Activated naive CD4-positive, alpha-beta T cell treated with anti-CD3 and anti-CD28 coated beads, Interleukin-2, amount 50 U/mL, for 72 hours (primary cell): ENCODE results near the gene TMEM132C. TPM values are rescaled to one million over a fixed set of nuclear protein-coding genes. Genes with fewer than 3 reads are reported as not detected.

Source experiments
- ATAC-seq, 2 donors: fragments of 150-1000 bp; cut with Tn5 transposase; 2 replicates each; pipeline ENCODE4 v1.10.0; 2021; ENCODE audit warnings: mild to moderate bottlenecking in 2 of 2, moderate library complexity in 2 of 2
- DNase-seq, 2 donors: peaks; one replicate each; pipeline ENCODE4 v3.0.0; 2021 to 2022; ENCODE audit warnings: low spot score in 2 of 2
- H3K27ac Mint-ChIP-seq, 2 donors: one replicate each; pipeline ENCODE4 v1.8.0; 2022; ENCODE audit warnings: mild to moderate bottlenecking in 2 of 2, mixed read lengths in 2 of 2
- H3K36me3 Mint-ChIP-seq, 2 donors: one replicate each; pipeline ENCODE4 v1.8.0; 2022; ENCODE audit warnings: mixed read lengths in 2 of 2
- H3K9me3 Mint-ChIP-seq, 2 donors: one replicate each; pipeline ENCODE4 v1.8.0; 2022; ENCODE audit warnings: mixed read lengths in 2 of 2
- total RNA-seq, 2 donors: library from RNA; stranded (reverse); gene quantifications; one replicate each; pipeline ENCODE4 v1.2.3, GENCODE V29; 2022

The TMEM132C gene
- total RNA-seq, 2 donors from 2014 or later = not detected

DNA sequence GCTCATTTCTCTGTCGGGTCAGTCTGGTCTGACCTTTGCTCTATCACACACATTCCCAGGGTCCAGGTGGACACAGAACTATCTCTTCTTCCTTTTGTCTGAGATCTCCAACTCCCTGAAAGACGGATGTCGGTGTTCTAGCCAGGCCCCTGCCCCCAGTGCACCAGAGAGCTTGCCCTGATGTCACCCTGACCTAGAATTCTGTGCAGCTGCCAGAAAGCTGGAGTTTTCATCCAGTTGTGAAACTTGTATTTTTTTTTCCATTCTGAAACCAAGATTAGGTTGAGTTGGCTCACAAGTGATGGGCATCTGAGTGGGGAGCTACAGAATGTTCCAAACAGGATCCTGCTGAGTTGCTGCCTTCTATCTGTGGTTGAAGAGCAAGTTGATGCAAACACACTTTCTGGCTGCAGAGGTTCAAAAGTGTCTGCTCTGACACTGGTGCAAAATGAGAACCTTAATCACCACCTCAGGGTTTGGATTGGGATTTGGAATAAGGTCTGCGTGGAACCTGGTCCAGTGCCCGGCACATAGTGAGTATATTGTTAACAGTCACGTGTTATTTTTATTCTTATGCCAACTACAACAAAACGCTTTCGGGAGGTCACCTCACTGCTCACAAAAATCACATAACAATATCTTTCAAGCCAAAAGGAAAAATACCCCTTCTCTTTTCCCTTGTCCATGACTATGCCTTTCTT is 345.3 kb downstream of the TMEM132C start:
- H3K36me3 Mint-ChIP-seq = no peaks in the 10 kb centered on the region
- no peak for ATAC-seq
- no peak overlapping the region for H3K27ac Mint-ChIP-seq
- DNase-seq = no peak
- H3K9me3 Mint-ChIP-seq = peaks cover 0 to 1% of the 10 kb centered on the region in 2 donors

DNA sequence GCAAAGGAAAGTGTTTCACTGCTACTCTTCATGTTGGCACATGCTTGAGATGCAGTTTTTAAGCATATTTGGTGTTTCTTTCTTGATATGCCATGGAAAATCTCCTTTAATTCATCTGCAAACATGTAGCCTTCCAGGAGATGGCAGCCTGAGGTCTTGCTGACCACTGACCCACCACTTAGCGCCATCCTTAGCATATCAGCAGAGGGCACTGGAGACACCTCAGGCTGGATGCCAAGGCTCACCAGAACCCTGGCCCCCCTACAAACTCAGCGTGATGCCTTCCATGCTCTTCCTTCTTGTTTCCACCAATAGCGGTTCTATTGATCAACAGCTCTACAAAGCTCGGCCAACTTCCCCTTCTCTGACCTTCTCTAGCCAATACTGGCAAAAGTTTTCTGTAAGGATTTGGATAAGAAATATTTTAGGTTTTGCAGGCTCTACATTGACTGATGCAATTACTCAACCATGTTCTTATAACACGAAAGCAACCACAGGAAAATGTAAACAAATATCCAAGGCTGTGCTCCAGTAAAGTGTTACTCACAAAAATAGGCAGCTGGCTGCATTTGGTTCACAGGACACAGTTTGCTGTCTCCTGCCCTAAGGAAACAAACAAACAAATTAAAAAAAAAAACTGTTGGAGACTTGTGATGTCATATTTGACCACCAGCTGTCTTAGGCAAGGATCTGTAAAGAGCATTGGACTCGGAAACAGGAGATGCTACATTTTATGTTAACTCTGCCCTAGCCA is 347.0 kb downstream of the TMEM132C start:
- peaks cover 0 to 4% of the 10 kb centered on the region in 2 donors for H3K9me3 Mint-ChIP-seq
- H3K27ac Mint-ChIP-seq = no peak overlapping the region
- ATAC-seq = no peak
- H3K36me3 Mint-ChIP-seq = no peaks in the 10 kb centered on the region
- no peak for DNase-seq

DNA sequence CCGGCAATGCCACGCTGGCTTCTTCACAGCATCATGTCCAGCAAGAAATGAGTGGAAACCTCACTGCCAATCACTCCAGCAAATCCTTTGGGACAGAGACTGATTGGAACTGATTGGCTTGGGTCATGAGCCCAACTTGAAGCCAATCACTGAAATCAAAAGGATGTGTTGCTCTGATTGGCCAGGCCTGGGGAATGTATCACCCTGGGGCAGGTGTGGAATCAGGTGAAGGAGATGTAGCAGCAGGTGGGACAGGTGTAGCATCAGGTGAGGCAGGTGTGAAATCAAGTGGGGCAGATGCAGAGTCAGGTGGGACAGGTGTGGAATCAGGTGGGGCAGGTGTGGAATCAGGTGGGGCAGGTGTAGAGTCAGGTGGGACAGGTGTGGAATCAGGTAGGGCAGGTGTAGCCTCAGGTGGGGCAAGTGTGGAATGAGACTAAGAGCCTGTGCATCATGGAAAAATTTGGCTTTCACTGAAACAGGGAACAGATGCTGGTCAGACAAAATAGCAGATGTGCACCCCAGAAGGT is 350.4 kb downstream of the TMEM132C start:
- DNase-seq (no peak), ATAC-seq (no peak)
- H3K27ac Mint-ChIP-seq = no peak overlapping the region
- no peaks in the 10 kb centered on the region for H3K36me3 Mint-ChIP-seq
- H3K9me3 Mint-ChIP-seq = peaks cover 0 to 4% of the 10 kb centered on the region in 2 donors

DNA sequence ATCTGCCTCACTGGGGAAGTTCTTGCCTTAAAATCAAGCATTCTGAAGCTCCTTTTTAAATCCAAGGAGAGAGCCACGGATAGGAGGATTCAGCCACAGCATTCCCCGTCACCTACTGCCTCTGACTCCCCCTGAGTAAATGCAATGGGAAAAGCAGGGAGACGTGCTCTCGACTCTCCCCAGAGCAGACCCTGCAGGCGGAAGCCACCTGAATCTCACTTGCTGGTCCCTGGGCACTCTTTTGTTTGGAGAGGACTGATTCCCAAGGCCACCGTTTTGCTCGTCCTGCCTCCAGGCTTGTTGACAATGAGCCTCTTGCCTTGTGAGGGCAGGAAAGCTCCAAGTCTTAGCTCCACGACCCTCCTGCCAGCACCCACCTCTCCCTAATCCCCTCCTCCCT is 352.3 kb downstream of the TMEM132C start:
- ATAC-seq = no peak

DNA sequence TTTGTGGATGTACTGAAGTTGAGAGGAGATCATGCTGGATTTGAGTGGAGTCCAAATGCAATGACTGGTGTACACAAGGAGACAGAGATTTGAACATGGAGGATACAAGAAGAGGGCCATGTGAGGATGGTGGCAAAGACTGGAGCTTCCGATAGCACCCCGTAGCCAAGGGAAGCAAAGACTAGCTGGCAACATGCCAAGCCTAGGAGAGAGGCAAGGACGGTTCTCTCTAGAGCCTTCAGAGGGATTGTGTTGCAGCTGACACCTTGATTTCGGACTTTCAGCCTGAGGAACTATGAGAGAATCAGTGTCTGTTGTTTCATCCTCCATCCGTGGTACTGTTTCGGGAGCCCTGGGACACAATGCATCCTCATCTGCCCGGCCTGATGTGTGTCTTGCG is 354.3 kb downstream of the TMEM132C start:
- Mint-ChIP-seq H3K9me3 (peaks cover 5 to 8% of the 10 kb centered on the region in 2 donors), H3K27ac (no peak overlapping the region), H3K36me3 (no peaks in the 10 kb centered on the region)
- DNase-seq = no peak
- ATAC-seq = no peak

More for the DNA sequence above, 352.3 kb downstream of the TMEM132C start:
- peaks cover 0 to 4% of the 10 kb centered on the region in 2 donors for H3K9me3 Mint-ChIP-seq
- DNase-seq = no peak
- H3K27ac Mint-ChIP-seq = no peak overlapping the region
- no peaks in the 10 kb centered on the region for H3K36me3 Mint-ChIP-seq

DNA sequence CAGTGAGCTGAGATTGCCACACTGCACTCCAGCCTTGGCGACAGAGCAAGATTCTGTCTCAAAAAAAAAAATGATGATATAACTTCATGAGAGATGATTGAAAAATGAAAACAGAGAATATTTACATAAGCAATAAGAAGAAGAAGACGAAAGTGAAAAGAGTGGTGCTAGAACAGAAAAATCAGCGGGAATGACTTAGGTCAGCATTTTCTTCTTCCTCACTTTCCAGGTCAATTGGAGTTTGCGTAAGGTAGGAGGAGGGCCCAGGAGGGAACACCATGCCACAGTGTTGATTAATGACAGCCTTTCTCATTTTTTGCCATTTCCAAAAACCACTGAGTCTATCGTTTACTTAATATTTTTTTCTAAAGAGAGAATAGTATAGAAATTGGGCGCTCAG is 356.8 kb downstream of the TMEM132C start:
- Mint-ChIP-seq H3K36me3 (peaks cover 0 to 6% of the 10 kb centered on the region in 2 donors), H3K27ac (no peak overlapping the region), H3K9me3 (peaks cover 10 to 13% of the 10 kb centered on the region in 2 donors)
- no peak for ATAC-seq
- DNase-seq = no peak

DNA sequence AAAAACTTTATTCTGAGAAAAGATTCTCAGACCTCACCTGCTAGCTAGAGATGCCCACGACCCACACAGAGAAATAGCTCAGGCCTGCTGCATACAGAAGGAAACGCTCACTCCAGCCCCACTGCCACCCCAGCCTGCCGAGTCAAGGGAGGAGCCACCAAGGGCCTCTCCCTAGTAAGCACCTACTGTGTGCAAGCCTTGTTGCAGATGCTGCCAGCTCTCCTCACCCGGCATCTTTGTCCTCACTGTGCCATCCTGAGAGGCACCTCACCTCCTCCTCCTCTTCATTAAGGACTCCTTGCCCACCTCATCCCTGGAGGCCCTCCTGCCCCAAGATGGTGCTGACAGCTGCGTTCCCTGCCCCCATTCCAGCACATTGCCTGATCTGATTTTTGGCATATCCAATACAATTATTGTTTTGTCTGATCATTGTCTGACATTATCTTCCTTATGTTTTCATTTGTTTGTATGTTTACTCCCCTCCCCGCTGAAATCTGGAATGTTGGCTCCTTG is 359.9 kb downstream of the TMEM132C start:
- peaks cover 10 to 13% of the 10 kb centered on the region in 2 donors for H3K9me3 Mint-ChIP-seq

DNA sequence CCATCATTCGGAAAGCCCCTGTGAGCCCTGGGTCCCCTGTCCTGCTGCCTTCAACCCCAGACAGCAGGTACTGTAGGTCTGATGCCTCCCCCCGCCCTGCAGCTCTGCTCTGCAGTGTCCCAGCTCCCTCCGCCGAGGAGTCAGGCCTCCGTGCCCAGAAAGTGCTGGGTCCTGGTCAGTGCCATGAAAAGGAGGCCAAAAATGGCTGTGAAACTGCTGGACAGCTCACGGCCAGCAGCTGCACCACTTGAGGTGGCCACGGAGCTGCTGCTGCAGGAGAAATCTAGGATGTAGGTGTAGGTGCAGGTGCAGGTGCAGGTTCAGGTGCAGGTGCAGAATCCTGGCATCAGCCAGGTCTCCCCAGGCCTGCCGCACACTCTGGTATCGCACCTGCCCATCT is 360.7 kb downstream of the TMEM132C start:
- peaks cover 0 to 6% of the 10 kb centered on the region in 2 donors for H3K36me3 Mint-ChIP-seq
- H3K9me3 Mint-ChIP-seq = peaks cover 10 to 13% of the 10 kb centered on the region in 2 donors
- H3K27ac Mint-ChIP-seq = no peak overlapping the region
- no peak for ATAC-seq
- DNase-seq = no peak

More for the DNA sequence above, 359.9 kb downstream of the TMEM132C start:
- no peak overlapping the region for H3K27ac Mint-ChIP-seq
- DNase-seq (no peak), ATAC-seq (no peak)
- H3K36me3 Mint-ChIP-seq = peaks cover 0 to 6% of the 10 kb centered on the region in 2 donors

DNA sequence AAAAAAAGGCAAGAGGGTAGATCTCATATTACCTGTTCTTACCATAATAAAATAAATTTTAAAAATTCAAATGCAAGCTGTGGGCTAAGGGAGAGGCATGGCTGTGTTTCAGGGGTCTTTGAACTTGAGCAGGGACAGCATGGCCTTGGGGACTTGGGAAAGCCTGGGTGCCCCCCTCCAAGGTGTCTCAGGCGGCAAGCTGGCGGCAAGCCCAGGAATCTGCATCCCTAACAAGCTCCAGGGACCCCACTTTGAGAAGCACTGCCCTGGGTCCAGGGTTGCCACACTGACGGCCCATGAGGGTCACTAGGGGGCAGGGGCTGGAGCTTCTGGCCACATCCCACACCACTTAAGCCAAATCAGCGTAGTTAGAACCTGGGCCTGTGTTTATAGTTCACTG is 363.0 kb downstream of the TMEM132C start:
- Mint-ChIP-seq H3K9me3 (peaks cover 10 to 13% of the 10 kb centered on the region in 2 donors), H3K27ac (no peak overlapping the region)
- no peak for DNase-seq

DNA sequence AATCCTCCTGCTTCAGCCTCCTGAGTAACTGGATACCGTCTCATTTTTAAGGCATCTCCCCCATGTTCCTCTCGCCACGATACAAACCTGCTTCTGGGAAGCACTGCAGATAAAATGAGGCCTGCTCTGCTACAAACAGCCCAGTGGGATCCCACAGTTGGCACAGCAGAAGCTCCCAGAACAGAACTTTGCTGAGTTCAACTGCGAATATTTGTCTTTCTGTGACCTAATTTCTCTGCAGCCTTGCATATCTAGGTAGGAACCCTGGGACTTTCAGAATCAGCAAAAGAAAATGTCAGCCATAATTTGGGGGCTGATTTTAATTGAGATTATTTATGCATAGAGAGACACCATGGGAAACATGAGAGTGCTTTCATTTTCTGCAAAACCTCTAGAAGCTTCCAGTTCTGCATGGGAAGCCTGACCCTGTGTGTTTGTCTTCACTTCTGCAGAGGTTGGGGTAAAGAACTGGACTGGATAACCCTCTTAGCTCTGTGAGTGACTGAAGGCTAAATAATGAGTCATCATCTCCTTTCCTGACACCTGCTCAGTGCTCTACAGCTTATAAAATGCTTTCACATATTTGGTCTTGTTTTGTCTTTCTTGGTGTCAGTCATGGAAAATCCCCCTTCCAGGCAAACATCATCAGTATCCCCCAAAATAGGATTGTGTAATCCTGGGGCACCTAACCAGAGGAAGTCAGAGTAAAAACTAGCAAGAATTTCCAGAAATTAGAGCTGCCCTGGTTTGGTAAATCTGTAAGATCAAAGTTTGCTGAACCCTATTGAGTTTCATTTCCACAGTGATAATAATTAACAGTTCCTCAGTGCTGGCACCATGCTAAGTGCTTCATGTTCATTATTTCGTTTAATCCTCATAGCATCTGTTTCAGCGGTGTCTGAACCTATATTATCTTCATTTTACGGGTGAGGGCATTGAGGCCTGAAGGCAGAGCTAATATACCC is 371.0 kb downstream of the TMEM132C start:
- H3K27ac Mint-ChIP-seq = no peak overlapping the region
- ATAC-seq = no peak
- peaks cover 0 to 4% of the 10 kb centered on the region in 2 donors for H3K36me3 Mint-ChIP-seq
- no peak for DNase-seq
- peaks cover 0 to 8% of the 10 kb centered on the region in 2 donors for H3K9me3 Mint-ChIP-seq

More for the DNA sequence above, 363.0 kb downstream of the TMEM132C start:
- H3K36me3 Mint-ChIP-seq = peaks cover 0 to 6% of the 10 kb centered on the region in 2 donors
- ATAC-seq = no peak

DNA sequence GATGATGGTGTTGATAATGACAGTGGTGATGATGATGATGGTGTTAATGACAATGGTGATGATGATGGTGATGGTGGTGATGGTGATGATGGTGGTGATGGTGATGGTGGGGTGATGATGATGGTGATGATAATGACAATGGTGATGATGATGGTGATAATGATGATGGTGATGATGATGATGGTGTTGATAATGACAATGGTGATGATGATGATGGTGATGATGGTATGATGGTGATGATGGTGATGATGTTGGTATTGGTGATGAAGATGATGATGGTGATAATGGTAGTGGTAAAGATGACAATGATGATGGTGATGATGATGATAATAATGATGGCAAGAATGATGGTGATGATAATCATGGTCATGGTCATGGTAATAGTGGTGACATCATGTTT is 372.1 kb downstream of the TMEM132C start:
- Mint-ChIP-seq H3K27ac (no peak overlapping the region), H3K9me3 (peaks cover 0 to 8% of the 10 kb centered on the region in 2 donors), H3K36me3 (peaks cover 0 to 4% of the 10 kb centered on the region in 2 donors)
- no peak for DNase-seq
- no peak for ATAC-seq

DNA sequence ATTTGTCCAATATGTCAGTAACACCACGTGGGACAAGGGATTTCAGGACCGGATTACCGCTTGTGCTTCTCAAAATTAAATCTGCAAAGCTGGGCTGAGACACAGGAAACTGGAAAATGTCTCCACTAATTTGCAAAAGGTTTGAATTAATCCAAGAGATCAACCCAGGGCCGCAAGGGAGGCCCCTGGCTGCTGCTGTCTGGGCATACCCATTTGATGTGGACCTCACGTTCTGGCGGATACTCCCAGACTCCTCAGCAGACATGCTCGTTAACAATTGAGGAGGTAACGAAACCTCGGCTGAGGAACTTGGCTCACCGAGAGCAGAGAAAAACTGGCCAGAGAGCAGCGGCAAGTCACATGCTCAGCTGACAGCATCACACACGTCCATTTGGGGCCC is 376.2 kb downstream of the TMEM132C start:
- Mint-ChIP-seq H3K27ac (no peak overlapping the region), H3K9me3 (peaks cover 23 to 29% of the 10 kb centered on the region in 2 donors), H3K36me3 (peaks cover 4 to 27% of the 10 kb centered on the region in 2 donors)
- DNase-seq (no peak), ATAC-seq (no peak)

DNA sequence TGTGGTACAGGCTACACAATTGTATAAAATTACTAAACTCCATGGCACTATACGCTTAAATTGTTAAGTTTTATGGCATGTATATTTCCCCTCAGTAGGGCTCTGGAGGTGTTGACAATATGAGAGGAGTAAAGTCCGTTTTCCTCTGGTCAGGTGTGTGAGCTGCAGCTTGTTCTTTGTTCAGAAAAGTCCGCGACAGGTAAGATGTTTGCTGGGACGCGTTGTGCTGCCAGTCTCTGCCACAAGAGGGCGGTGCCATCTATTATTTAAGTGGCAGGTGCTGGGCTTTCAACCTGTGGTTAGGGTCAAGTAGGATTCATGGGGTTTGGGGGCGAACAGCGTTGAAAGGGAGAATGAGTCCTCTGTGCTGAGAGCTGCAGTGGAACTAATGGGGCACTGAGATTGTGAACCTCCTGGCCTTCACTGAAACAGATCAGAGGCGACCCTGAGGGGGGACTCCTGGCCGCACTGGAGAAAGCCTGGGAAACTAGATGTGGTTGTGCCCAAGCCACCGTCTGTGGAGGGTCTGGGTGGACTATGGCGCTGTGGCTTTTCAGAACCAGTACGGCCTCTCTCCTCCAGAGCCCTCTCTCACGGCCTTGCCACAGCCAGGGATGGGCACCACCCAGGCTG is 377.8 kb downstream of the TMEM132C start:
- no peak overlapping the region for H3K27ac Mint-ChIP-seq
- H3K9me3 Mint-ChIP-seq = peaks cover 26 to 35% of the 10 kb centered on the region in 2 donors
- DNase-seq (peak in 1 of 2 donors; percentile 31), ATAC-seq (no peak)
- H3K36me3 Mint-ChIP-seq = peaks cover 4 to 30% of the 10 kb centered on the region in 2 donors

DNA sequence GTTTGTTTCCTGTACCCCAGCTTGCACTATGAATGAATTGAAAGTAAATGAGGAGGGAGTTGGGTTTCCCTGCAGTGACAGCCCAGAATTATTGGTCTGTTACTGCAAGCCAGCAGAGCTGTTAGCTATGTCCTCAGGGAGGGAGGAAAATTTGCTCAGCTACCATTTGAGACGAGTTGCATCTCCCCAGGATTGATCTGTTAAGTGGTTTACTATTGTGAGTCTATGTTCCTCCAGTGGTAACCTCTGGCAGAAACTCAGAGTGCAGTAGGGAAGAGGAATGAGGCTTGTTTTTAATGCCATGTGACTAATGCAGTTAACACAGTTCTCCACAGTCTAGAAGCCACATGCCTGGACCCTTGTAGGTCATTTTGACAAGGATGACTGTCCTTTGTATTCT is 382.9 kb downstream of the TMEM132C start:
- H3K9me3 Mint-ChIP-seq = peaks cover 26 to 35% of the 10 kb centered on the region in 2 donors
- ATAC-seq (no peak), DNase-seq (no peak)
- H3K36me3 Mint-ChIP-seq = peaks cover 4 to 31% of the 10 kb centered on the region in 2 donors
- no peak overlapping the region for H3K27ac Mint-ChIP-seq

DNA sequence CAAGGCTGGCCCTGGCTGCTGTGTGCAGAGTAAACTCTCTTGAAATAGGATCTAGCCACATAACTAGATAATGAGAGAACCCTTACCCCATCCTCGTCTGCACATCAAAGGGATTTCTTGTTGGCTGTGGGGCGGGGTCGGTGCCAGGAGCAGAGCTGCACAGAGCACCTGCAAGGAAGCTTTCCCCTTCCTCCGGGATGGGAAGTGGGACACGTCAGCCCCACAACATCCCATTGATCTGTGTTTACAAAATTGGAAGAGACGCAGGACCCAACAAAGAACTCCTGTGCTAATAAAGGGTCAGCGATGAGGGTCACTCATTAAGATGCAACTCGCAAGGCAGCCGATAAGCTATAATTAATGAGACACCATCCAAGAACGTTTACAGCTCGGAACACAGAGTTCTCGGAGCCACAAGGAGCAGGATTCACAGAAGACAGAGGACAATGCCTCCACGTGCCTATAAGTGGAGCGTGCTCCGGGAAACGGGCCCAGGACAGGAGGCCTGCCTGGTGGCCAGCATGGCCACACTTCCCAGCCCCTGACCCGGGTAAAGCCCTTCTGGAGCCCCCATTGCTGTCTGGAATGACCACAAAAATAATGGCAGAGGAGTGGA is 385.3 kb downstream of the TMEM132C start:
- no peak for DNase-seq
- ATAC-seq = no peak
- H3K36me3 Mint-ChIP-seq = peaks cover 4 to 18% of the 10 kb centered on the region in 2 donors
- no peak overlapping the region for H3K27ac Mint-ChIP-seq
- peaks cover 12 to 20% of the 10 kb centered on the region in 2 donors for H3K9me3 Mint-ChIP-seq
